GM19395 (cell line): ENCODE measurements around the gene ARL4D.
"Not testable (repeated sequence)": the region's sequence is repeated elsewhere in the genome, so short reads cannot be mapped to it uniquely, and the experiment has no call there.

Experiments
- ATAC-seq: cut with Tn5 transposase; IDR thresholded peaks from one replicate; pipeline ENCODE4 v1.9.1; 2021; ENCODE audit warnings: mild to moderate bottlenecking, moderate library complexity; ENCODE audit not compliant: unreplicated experiment

ARL4D gene

DNA sequence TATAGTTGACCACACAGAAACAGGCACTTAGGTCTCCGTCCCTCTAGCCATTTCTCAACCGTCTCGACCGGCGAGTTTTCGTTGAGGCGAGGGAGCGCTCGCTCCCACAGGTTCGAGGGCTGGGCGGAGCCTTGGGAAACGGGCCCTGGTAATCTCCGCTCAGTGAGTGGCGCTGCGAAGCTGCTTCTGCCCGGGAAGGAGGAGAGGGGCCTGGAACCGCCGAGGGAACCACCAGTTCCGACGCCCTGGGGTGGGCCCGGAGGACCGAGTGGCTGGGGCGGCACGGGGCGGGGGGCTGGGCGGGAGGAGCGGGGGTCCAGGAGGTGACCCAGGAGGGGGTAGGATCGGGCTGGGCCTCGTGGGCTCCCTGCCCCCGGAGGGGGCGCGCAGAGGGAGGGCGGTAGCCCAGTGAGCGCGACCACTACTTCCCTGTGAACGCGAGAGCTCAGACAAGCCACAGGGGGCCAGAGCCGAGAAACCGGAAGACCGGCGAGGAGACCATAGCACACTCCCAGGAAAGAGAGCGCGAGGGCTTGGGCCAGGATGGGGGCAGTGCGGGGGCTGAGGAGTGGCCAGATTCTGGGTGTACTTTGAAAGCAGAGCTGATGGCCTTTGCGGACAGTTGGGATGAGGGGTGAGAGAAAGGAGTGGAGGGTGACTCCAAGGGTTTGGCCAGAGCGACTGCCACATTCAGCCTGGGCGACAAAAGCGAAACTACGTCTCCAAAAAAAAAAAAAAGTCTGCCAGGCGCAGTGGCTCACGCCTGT, 29.9 kb upstream of the ARL4D start:
- ATAC-seq: peak; percentile 24

DNA sequence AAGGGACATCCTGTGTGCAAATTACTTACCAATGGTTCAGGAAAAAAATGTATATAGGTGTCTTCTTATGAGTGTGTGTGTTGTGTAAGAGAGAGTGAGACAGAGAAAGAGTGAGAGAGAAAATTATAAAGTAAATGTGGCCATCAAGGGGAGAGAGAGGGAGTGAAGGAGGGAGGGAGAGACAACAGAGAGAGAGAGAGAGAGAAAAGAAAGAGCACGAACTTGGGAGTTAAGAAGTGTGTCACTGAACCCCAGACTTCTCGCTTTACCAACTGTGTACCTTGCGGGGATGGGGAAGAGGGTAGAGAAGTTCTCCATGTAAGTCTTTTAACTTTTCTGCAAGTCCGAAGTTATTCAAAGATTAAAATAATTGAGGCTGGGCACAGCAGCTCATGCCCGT, 28.8 kb upstream of the ARL4D start:
- no peak for ATAC-seq

DNA sequence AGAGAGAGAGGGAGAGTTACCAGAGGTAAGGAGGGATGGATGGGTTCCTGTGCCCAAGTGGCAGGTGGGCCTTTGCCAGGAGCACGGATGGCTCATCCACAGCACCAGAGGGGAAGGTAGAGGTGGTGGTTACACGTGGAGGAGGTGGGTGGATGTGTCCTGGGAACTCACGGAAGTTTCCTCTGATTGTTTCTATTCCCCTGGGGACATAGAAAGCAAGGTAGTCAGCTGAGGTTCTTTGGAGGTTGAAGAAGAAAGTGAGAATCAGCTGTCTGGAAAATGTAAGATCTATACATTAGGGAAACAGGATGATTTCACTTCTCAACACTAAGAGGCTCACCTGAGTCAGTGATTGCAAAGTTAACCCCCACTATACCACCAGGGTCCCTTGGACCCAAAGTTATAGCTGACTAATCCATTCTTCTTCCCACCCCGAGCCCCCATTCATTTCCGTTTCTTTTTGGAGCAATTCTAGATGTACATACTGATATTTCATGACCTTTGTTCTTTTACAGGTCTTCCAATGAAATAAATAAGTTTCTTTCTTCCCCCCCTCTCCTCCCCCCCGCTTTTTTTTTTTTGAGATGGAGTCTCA, 27.5 kb upstream of the ARL4D start:
- no peak for ATAC-seq

DNA sequence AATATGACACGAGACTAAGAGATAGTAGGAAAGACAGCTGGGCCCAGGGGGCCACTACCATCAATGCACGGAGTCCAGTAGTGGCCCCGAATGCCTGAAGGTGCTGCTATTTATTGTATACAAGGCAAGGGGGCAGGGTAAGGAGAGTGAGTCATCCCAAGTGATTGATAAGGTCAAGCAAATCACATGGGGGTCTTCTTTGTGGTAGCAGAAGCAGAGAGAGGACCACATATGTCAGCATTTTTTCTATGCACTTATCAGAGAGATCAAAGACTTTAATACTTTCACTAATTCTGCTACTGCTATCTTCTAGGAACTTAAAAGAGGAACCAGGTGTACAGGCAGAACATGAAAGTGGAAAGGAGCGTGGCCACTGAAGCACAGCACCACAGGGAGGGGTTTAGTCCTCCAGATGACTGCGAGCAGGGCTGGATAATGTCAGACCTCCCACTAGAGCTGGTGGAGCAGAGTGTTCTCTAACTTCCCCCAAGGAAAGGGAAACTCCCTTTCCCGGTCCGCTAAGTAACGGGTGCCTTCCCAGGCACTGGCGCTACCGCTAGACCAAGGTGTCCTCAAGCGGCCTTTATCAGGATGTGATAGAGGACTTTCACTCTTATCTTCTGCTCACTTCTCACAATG, 26.4 kb upstream of the ARL4D start:
- ATAC-seq: no peak

DNA sequence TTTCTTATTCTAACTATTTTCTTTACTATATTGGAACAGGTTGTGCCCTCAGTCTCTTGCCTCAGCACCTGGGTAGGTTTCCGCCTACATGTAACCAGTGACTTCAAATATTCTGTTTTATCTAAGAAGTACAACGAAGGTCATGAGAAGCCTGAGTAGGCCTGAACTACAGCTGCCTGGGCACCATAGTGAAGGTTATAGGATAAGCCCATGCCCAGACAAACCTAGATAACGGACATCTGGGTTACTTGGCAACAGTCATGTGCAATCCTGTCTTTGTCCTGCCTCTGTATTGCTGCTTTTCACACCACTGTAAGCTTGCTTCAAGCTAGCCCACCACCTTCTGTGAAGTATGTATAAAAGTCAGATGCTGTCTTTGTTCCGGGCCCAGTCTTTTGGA, 25.4 kb upstream of the ARL4D start:
- ATAC-seq: no peak

DNA sequence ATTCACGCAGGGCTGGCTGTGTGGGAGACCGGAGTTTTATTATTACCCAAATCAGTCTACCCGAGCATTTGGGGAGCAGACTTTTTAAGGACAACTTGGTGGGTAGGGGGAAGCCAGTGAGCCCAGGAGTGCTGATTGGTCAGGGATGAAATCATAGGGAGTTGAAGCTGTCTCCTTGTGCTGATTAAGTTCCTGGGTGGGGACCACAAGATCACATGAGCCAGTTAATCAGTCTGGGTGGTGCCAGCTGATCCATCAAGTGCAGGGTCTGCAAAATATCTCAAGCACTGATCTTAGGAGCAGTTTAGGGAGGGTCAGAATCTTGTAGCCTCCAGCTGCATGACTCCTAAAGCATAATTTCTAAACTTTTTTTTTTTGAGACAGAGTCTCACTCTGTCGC, 22.9 kb upstream of the ARL4D start:
- not testable (repeated sequence) for ATAC-seq

DNA sequence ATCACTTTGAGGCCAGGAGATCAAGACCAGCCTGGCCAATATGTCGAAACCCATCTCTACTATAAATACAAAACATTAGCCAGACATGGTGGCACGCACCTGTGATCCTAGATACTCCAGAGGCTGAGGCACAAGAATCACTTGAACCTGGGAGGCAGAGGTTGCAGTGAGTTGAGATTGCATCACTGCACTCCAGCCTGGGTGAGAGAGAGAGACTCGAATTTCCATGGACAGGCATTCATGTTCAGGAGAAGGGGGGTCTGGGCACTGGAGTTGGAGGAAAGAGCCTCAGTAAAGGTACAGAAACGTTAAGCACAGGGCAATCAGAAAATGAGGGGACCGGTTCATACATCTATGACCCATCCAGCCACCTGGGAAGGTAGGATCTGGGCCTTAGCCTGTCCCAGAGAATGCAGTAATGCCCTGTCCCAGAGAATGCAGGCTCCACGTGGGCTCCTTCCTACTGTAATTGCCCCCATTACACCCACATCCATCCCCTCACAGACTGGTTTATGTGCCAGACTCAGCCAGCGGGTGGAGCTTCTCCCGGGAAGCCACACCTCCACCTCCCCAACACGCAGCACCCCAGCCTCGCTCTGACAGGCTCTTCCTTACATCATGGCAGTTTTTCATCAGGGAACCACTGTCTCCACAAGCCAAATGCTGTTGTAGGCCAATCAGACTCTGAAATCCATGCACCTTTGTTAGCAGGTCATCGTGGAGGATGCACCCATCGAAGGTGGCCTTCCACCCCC, 21.6 kb upstream of the ARL4D start:
- ATAC-seq: no peak

DNA sequence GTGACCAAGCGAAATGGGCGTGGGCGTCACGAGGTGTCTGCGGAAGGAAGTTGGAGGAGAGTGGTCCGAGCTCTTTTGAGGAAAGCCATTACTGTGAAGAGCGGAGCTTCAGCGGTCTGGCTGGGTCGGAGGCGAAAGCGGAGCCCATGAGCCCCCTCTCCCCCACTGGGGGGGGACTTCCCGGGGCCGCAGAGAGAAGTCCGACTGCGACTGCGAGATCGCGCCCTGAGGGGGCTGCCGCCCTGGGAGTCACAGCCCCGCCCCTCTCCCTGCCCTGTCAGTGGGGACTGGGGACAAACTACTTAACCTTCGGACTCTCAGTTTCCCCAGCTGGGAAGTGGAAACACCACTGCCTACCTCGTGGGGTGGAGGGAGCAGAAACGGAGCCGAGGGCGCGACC, 20.0 kb upstream of the ARL4D start:
- no peak for ATAC-seq

DNA sequence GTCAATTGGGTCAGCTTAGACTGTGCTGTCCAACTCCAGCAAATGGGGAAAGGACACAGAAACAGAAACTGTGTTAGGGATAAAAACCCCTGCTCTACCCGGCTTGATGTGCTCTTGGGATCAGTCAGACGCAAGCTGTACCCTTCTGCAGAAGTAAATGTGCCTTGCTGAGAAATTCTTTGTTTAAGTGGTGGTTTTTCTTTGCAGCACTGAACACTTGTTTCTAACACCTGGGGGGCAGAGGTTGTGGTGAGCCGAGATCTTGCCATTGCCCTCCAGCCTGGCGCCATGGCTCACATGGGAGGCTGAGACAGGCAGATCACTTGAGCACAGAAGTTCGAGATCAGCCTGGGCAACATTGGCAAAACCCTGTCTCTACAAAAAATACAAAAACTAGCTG, 18.5 kb upstream of the ARL4D start:
- no peak for ATAC-seq

DNA sequence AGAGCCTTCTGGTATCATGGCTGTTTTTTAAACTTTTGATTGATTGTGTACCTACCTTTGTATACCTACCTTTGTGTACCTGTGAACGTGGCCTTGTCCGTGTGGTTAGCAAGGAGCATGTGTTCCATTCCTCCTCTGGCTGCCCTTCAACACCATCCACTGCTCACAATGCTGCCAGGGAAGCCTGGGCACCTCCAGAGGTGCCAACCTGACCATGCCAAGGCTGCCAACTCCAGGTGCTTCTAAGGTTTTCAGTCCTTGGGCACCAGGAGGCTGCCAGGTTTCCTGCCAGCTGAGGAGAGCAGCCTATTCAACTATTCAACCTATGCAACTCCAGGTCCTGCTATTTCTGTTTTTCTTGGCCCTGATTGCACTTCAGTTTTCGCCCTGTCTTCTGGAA, 17.6 kb upstream of the ARL4D start:
- no peak for ATAC-seq

DNA sequence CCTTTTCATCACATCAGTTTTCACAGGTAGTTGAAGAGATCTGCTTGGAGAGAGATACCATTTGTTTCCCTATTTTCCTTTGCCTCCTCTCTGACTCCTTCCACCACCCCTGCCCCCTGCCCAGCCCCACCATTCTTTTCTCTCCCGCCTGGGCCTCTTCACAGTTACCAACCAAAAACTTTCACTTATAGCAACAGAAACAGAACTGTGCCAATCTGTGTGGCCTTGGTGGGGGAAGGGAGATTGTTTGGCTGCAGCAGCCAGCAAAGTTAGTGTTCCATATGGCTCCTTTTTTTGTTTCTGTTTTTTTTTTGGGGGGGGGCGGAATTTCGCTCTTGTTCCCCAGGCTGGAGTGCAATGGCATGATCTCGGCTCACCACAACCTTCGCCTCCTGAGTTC, 17.2 kb upstream of the ARL4D start:
- ATAC-seq: no peak

DNA sequence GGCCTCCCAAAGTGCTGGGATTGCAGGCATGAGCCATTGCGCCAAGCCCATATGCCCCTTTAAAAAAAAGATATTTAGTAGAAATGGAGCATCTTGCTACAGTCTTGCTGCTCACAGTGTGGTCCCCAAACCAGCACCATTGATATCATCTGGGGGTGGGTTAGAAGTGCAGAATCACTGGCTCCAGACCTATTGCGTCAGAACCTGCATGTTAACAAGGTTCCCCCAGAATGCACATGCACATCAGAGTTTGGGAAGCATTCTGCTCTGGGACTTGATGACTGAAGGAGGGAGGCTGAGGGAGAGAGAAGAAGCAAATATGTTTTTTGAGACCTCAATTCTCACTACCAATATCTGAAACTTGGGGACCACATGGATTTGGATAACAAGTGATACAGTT, 16.0 kb upstream of the ARL4D start:
- ATAC-seq: no peak

DNA sequence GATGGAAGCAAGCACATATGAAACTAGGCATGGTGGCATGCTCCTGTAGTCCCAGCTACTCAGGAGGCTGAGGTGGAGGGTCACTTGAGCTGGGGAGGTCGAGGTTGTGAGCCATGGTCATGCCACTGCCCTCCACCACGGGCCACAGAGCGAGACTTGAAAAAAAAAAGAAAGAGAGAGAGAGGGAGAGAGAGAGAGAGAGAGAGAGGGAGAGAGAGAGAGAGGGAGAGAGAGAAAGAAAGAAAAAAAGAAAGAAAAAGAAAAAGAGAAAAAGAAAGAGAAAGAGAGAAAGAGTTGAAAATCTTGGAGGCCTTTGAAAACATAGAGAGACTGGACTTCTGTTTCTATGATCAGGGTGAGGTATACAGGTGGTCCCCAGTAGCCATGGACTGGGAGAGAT, 15.4 kb upstream of the ARL4D start:
- no peak for ATAC-seq

DNA sequence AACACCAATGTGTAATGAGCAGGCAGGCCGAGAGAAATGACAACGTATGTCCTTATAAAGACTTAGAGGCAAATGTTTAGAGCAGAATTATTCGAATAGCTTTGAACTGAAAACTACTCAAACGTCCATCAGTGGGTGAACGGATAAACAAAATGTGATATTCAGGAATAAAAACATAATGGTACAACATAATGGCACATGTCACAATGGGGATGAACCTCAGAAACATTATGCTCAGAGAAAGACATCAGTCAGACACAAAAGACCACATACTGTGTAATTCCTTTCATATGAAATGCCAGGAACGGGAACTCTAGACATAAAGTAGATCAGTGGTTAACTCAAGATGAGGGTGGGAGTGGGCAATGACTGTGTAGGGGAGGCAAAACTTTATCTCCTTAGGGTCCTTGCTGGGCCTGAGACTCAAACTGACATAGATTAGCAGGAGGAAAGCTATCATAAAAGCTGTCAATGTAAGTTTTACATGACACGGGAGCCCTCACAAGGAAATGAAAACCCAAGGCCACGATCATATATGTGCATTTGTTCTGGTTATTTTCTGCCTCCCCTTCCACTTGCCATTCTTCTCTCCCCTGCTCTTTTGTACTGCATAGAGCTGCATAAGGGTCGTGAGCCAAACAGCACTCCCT, 14.8 kb upstream of the ARL4D start:
- no peak for ATAC-seq

DNA sequence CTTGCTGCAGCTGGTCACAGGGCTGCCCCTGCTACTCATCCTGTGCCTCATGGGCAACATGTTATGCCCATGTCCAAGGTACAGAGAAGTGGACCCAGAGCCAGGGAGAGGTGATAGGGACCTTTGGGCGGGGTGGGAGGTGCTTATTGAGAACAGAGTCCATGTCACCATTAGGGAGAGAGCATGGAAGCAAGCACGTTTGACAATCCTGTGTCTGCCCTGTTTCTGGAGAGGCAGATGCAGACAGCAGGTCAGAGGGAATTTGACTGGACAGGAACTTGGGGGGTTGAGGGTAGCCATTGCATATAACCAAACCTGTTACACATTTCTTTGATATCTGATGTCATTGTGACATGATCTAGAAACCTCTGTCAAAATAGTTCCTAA, 14.3 kb upstream of the ARL4D start:
- ATAC-seq: no peak

DNA sequence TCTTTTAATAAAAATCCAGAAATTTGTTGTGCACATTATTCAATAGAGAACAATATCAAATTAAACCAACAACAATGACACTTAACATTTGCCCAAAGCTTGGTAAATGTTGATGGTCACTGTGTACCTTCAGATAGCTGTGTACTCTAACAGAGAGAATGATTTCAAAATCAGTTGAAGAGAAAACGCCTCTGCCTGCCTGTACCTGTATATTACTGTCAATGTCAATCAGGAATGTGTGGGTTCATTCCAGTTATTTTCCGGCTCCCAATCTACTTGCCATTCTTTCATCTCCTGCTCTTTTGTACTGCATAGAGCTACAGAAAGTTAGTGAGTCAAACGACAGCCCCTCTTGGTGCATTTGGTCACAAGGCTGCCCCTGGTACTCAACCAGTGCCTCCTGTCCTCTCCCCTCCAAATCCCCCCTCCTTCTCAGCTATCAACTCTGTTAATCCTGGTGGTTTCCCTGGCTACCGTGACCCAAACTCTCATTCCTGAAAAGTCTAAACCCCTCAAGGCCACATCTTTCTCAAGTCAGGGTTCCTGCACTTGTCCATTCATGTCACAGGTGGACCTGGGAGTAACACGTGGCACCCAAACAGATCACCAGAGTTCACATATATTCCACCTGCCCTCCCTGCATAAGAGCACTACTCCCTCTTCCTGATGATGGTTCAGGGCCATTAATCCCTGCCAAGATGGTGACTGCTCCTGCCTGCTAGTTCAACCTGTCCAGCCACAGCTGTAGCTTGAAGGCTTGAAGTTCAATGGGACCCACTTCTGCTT, 13.6 kb upstream of the ARL4D start:
- ATAC-seq: no peak

DNA sequence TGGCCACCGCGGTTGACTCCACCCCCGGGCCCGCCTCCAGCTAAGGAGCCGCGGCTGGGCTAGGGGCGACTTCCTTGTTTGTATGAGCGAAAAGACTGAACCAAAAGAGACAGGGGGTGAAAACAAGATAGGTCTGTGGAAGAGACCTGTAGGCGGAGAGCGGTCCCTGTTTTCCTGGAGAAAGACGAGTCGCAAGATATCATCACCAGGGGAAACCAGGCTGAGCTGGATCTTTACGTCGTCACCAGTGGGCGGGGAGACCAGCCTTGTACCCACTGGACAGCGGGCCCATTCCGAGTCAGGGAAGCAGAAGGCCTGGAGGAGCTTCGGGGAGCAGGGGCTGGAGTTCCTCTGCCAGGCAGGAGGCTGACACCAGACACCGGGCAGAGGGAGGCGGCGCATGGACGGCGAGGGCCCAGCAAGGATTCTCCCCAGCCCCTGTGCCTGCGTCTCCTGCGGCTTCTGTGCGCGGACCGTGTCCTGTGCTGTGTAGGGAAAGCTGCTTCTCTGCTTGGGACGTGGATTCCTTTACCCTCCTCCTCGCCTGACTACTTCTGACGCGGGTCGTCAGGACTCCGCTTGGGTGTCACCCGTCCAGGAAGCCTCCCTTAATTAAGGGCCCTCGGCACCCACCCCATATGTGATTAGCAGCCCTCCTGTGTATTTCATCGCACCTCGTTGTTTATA, 10.3 kb upstream of the ARL4D start:
- ATAC-seq: peak; percentile 75

DNA sequence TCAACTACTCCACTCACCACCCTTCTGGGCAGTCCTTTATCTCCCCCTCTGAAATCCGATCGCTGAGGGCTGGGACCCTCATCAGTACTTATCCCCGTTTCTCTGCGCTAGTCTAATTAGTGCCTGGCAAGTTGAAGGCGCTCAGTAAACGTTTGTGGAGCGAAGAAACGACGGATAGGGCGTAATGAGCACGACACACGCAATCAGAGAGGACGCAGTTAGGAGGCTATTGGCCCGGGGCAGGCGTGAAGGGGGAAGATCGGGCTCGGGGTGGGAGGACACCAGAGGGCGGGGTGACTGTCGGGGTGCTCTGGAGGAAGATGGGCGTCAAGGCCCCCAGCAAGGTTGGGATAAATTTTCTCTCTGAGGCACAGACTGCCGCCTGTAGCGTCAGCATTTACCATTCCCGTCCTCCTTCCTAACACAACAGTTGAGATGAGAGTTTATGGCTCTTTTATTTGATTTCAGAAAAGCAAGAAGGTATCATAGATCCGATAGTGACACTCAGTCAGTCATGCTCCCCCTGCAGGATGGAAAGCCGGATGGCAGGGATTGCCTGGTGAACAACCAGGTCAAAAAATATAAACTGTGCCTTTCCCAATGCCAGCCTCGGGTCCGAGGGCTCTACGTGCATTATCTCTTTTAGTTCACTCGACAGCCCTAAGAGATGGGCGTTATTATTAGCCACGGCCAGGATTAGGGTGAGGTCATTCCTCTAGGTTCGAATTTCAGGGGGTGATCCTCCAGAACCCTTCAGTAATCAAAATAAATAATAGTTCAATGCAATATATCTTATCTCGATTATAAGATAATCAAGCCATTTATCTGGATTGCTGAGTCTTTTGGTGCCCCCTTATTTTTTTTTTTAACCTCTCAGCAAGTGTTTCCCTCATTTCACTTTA, 9.5 kb upstream of the ARL4D start:
- ATAC-seq: peak; percentile 43

DNA sequence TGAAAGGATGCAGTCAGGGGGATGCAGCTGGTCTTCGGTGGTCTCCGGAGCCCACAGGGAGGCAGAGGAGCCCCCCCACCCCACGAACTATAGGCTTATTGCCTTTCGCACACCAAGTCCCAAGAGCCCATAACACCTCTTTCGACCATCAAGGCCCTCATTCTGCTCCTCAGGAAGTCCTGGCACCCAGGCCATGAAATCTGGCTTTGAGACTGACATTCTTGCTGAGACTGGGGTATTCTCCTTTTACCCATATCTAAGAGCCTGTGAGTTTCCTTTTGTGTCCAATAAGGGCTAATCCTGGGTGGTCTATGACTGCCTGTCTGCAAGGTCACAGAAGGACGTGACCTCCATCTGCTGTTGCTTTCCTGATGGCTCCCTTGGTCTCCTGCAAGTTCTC, 6.4 kb upstream of the ARL4D start:
- ATAC-seq: no peak
